GM21528 (cell line): ENCODE measurements around the gene CHST13.
"Not testable (repeated sequence)": the region's sequence is repeated elsewhere in the genome, so short reads cannot be mapped to it uniquely, and the experiment has no call there.

Experiments used
- ATAC-seq: cut with Tn5 transposase; IDR thresholded peaks from one replicate; pipeline ENCODE4 v1.9.1; 2021; ENCODE audit warnings: mild to moderate bottlenecking, moderate library complexity; ENCODE audit not compliant: unreplicated experiment, low FRiP score

Gene CHST13

DNA sequence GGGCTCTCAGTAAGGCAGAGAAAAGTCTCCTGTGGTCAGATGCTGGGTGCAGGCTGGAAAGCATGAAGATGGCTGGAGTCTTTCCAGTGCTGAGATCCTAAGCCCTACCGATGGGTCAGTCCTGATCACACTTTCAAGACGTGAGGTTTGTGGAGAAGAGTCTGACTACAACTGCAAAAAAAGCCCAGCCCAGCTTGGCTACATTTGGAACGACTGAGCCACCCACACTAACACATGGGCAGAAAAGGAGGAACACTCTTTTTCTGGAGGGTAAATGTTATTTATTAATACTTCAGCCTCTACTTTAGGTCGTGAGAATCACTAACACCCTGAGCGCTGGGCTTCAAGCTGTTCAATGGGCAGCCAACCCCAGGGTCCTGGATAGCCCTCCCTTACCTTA lies 56.8 kb downstream of the CHST13 start:
- no peak for ATAC-seq

GRCh38 chr3:126581569-126581968 lies 57.6 kb downstream of the CHST13 start:
- ATAC-seq, result no peak

- no peak for ATAC-seq
These were observed 58.4 kb downstream of the CHST13 start for GRCh38 chr3:126582311-126582710.

DNA sequence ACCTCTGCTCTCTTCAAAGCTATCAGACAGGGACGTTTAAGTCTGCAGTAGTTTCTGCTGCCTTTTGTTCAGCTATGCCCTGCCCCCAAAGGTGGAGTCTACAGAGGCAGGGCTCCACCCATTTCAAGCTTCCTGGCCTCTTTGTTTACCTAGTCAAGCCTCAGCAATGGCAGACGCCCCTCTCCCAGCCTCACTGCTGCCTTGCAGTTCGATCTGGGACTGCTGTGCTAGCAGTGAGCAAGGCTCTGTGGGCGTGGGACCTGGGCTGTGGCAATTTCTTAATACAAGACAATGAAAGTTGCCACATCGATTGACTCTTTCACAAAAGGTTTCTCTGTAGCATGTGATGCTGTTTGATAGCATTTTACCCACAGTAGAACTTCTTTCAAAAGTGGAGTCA lies 67.6 kb downstream of the CHST13 start:
- not testable (repeated sequence) for ATAC-seq
